A673 (cell line): Measurements from ENCODE around the gene MMP14. TPM values are rescaled to one million over a fixed set of nuclear protein-coding genes. Genes with fewer than 3 reads are reported as not detected.
"Not testable (repeated sequence)": the region's sequence is repeated elsewhere in the genome, so short reads cannot be mapped to it uniquely, and the experiment has no call there.

Experiments used
- BruUV-seq: library from RNA; stranded (reverse); fragments of 400-500 nt; replicated peaks from 2 replicates; lab custom pipeline; 2021; lab: Mats Ljungman, UMichigan
- CTCF ChIA-PET: fragments of 300-600 bp; sonication (Branson Sonifier 250); formaldehyde crosslinking; loops from one replicate; lab custom pipeline; 2022; ENCODE audit warnings: antibody characterized with exemption; lab: Charles Lee
- POLR2A ChIA-PET: fragments of 300-600 bp; sonication (Branson Sonifier 250); formaldehyde crosslinking; loops from one replicate; lab custom pipeline; 2022; ENCODE audit warnings: antibody characterized with exemption; ENCODE audit not compliant: low non-redundant PET; lab: Charles Lee
- DNase-seq: peaks from one replicate; pipeline ENCODE4 v3.0.0-alpha.2; 2015; ENCODE audit warnings: low spot score
- H3K27ac ChIP-seq: fragments of 200-600 bp; sonication (generic); 2 replicates; pipeline ENCODE4 v1.5.1; 2016; ENCODE audit warnings: mixed run types, low read depth, mild to moderate bottlenecking, mixed read lengths, antibody characterized with exemption, low read length; ENCODE audit not compliant: poor library complexity, severe bottlenecking
- H3K27me3 ChIP-seq: fragments of 200-600 bp; sonication (generic); replicated peaks from 2 replicates; pipeline ENCODE4 v1.6.1; 2017; ENCODE audit warnings: mixed run types, low read depth, mild to moderate bottlenecking, mixed read lengths, antibody characterized with exemption, low read length; ENCODE audit not compliant: insufficient read depth, poor library complexity
- H3K36me3 ChIP-seq: fragments of 200-600 bp; sonication (generic); 2 replicates; pipeline ENCODE4 v1.6.1; 2016; ENCODE audit warnings: mixed run types, mild to moderate bottlenecking, mixed read lengths, antibody characterized with exemption, low read length; ENCODE audit not compliant: insufficient read depth, poor library complexity, severe bottlenecking
- H3K4me1 ChIP-seq: fragments of 200-600 bp; sonication (generic); 2 replicates; pipeline ENCODE4 v1.6.1; 2017; ENCODE audit warnings: mixed run types, mild to moderate bottlenecking, mixed read lengths, antibody characterized with exemption, low read length; ENCODE audit not compliant: insufficient read depth, poor library complexity, severe bottlenecking
- H3K4me3 ChIP-seq: fragments of 200-600 bp; sonication (generic); 2 replicates; pipeline ENCODE4 v1.5.1; 2016; ENCODE audit warnings: low read depth, mixed run types, mild to moderate bottlenecking, mixed read lengths, low read length; ENCODE audit not compliant: poor library complexity, severe bottlenecking
- H3K9me3 ChIP-seq: fragments of 200-600 bp; sonication (generic); 2 replicates; pipeline ENCODE4 v1.6.1; 2016; ENCODE audit warnings: mixed run types, low read depth, mild to moderate bottlenecking, mixed read lengths, antibody characterized with exemption, low read length; ENCODE audit not compliant: poor library complexity, severe bottlenecking
- CTCF ChIP-seq: fragments of 300-800, 200-600 bp; sonication (generic); conservative IDR thresholded peaks from 2 replicates; pipeline ENCODE4 v1.5.1; 2017; ENCODE audit warnings: low read depth, mild to moderate bottlenecking, antibody characterized with exemption, low read length, moderate library complexity, mixed read lengths
- EZH2 ChIP-seq: fragments of 200-600 bp; sonication (generic); IDR thresholded peaks from 2 replicates; pipeline ENCODE4 v1.6.1; 2017; ENCODE audit warnings: borderline replicate concordance, low read depth, mild to moderate bottlenecking, mixed read lengths, antibody characterized with exemption, low read length; ENCODE audit not compliant: poor library complexity, severe bottlenecking
- intact Hi-C: fragments of 100-400 bp; cut with micrococcal nuclease; formaldehyde crosslinking; loops from one replicate; pipeline ENCODE4 v1.10.0; 2022; ENCODE audit not compliant: unreplicated experiment
- total RNA-seq: library from RNA; stranded (reverse); gene quantifications from 2 replicates; pipeline ENCODE4 v1.2.3, GENCODE V29; 2021

MMP14 gene
- total RNA-seq, 1 experiment from 2014 or later: 91.3 TPM

- no peak for DNase-seq
- ChIA-PET POLR2A (no interaction called here), CTCF (no interaction called here)
- Histone ChIP-seq H3K4me3 (no peak overlapping the region), H3K9me3 (no peaks in the 10 kb centered on the region), H3K4me1 (no peaks in the 10 kb centered on the region), H3K36me3 (no peaks in the 10 kb centered on the region), H3K27me3 (no peaks in the 10 kb centered on the region), H3K27ac (no peak overlapping the region)
- BruUV-seq: no TSS peak
- TF ChIP-seq EZH2 (no peak), CTCF (no peak)
- intact Hi-C loops: no loop called here
Observed at GRCh38 chr14:22803687-22803974, 32.8 kb upstream of the MMP14 start.

- BruUV-seq, H3K27me3 ChIP-seq, POLR2A ChIA-PET, H3K9me3 ChIP-seq, H3K36me3 ChIP-seq, H3K4me1 ChIP-seq, CTCF ChIA-PET, DNase-seq, intact Hi-C loops, H3K4me3 ChIP-seq, H3K27ac ChIP-seq: not testable (repeated sequence)
Observed at GRCh38 chr14:22805235-22805634, 31.1 kb upstream of the MMP14 start.

GRCh38 chr14:22807432-22808087 is 28.8 kb upstream of the MMP14 start:
- POLR2A ChIA-PET: no interaction called here
- no TSS peak for BruUV-seq
- DNase-seq: no peak
- Histone ChIP-seq H3K9me3 (no peaks in the 10 kb centered on the region), H3K4me1 (no peaks in the 10 kb centered on the region), H3K36me3 (no peaks in the 10 kb centered on the region), H3K27ac (no peak overlapping the region), H3K4me3 (no peak overlapping the region), H3K27me3 (no peaks in the 10 kb centered on the region)
- CTCF ChIA-PET: interaction anchor here (0.6 kb wide), 1 partner anchor 43 kb away, joined by 13 read pairs; no protein-coding TSS in a partner anchor
- intact Hi-C loops: no loop called here
- no peak for TF ChIP-seq CTCF
- TF ChIP-seq EZH2: no peak
